Measurements from ENCODE around the gene SGSH.
A peak's percentile ranks its signal among the peaks of the same experiment; 100 is the strongest.

Gene SGSH

DNA sequence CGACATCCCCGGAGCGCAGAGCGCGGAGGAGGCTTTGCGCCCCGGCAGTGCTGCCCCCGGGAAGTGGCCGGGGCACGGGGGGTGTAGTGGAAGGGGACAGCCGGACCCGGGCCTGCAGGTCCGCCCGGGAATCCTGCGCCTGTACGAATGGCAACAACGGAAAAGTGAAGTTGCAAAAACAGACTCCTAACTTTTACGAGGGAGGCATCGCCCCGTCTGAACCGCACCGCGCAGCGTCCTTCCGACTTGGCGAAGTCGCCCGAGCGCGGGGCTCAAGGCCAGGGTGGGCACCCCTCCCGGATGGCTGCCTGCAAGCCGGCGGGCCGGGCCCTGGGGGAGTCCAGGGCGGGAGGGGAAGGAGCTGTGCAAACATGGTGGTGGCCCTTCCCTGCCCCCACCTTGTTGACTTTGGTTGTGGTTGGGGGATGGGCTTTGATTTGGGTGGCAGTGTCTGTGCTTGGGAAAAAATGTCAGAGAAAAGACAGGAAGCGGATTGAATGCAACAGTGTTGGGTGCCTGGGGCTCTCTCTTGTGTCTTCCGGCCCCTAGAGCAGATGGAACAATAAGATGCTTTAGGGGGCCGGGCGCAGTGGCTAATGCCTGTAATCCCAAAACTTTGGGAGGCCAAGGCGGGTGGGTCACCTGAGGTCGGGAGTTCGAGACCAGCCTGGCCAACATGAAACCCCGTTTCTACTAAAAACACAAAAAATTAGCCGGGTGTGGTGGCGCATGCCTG lies 41.2 kb upstream of the SGSH start:
- peak overlapping the region; percentile 88 for H3K27ac ChIP-seq (ENCODE audit: extremely low read depth, low read depth, low read length)
- H3K9me3 ChIP-seq (ENCODE audit: control insufficient read depth, insufficient read depth, low read depth, low read length): no peaks in the 10 kb centered on the region
- H3K4me1 ChIP-seq (ENCODE audit: control insufficient read depth, insufficient read depth, low read length): peaks cover 6% of the 10 kb centered on the region
- peaks cover 4 to 25% of the 10 kb centered on the region in 2 experiments; a peak in 2 of 3 replicates for H3K36me3 ChIP-seq (ENCODE audit: control insufficient read depth in 2 of 2, insufficient read depth in 1 of 2, low read length in 2 of 2)
- POLR2A ChIA-PET: interaction anchor here (0.5 to 1.1 kb wide), 6 partner anchors 12 to 115 kb away, joined by 3 to 6 read pairs (median 3); no protein-coding TSS in a partner anchor
- CTCF ChIA-PET: no interaction called here
- peak overlapping the region; percentile 75 for H3K4me3 ChIP-seq (ENCODE audit: low read depth, low read length)
- TF ChIP-seq ZNF324 (tag by site-specific recombination; IDR thresholded peaks at IDR 0.05) (no peak), ZNF341 (tag by site-specific recombination; IDR thresholded peaks at IDR 0.05; ENCODE audit: low read depth) (peak; percentile 83), GFI1B (tag by site-specific recombination; IDR thresholded peaks at IDR 0.05) (no peak), ZSCAN30 (tag by site-specific recombination; IDR thresholded peaks at IDR 0.05) (no peak), ZNF16 (tag by site-specific recombination; IDR thresholded peaks at IDR 0.05; ENCODE audit: low read depth) (no peak), MYNN (tag by site-specific recombination; IDR thresholded peaks at IDR 0.05; ENCODE audit: borderline replicate concordance) (no peak; the same call in 1 of the 2 replicates), ZNF645 (tag by site-specific recombination; IDR thresholded peaks at IDR 0.05) (no peak), ZNF114 (tag by site-specific recombination; IDR thresholded peaks at IDR 0.05) (no peak), ZNF311 (tag by site-specific recombination; IDR thresholded peaks at IDR 0.05; ENCODE audit: borderline replicate concordance) (no peak), PATZ1 (tag by site-specific recombination; IDR thresholded peaks at IDR 0.05) (peak; percentile 89; the same call in 1 of the 2 replicates), ZNF121 (tag by site-specific recombination; IDR thresholded peaks at IDR 0.05) (no peak), ZNF366 (tag by site-specific recombination; conservative IDR thresholded peaks at IDR 0.05) (no peak), ZNF239 (tag by site-specific recombination; IDR thresholded peaks at IDR 0.05) (no peak), ZNF791 (tag by site-specific recombination; IDR thresholded peaks at IDR 0.05) (no peak), ZNF19 (tag by site-specific recombination; IDR thresholded peaks at IDR 0.05; ENCODE audit: low read depth) (no peak), ZBTB7A (tag by site-specific recombination; IDR thresholded peaks at IDR 0.05; ENCODE audit: low read depth) (no peak), ZBTB20 (tag by site-specific recombination; IDR thresholded peaks at IDR 0.05) (peak; percentile 94), SETDB1 (IDR thresholded peaks at IDR 0.05; ENCODE audit: insufficient read length, low read length) (no peak), ZSCAN18 (tag by site-specific recombination; IDR thresholded peaks at IDR 0.05) (no peak), ZNF157 (tag by site-specific recombination; IDR thresholded peaks at IDR 0.05) (no peak), ZBTB1 (tag by site-specific recombination; IDR thresholded peaks at IDR 0.05) (no peak), ZNF677 (tag by site-specific recombination; IDR thresholded peaks at IDR 0.05) (no peak), ZBTB48 (tag by site-specific recombination; IDR thresholded peaks at IDR 0.05) (peak; percentile 95), PRDM1 (tag by site-specific recombination; IDR thresholded peaks at IDR 0.05) (no peak), ZNF660 (tag by site-specific recombination; IDR thresholded peaks at IDR 0.05) (no peak)
- TF ChIP-seq, protein P1, sequence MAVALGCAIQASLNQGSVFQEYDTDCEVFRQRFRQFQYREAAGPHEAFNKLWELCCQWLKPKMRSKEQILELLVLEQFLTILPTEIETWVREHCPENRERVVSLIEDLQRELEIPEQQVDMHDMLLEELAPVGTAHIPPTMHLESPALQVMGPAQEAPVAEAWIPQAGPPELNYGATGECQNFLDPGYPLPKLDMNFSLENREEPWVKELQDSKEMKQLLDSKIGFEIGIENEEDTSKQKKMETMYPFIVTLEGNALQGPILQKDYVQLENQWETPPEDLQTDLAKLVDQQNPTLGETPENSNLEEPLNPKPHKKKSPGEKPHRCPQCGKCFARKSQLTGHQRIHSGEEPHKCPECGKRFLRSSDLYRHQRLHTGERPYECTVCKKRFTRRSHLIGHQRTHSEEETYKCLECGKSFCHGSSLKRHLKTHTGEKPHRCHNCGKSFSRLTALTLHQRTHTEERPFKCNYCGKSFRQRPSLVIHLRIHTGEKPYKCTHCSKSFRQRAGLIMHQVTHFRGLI (tag by site-specific recombination; IDR thresholded peaks at IDR 0.05): no peak
- TF ChIP-seq, protein P2, sequence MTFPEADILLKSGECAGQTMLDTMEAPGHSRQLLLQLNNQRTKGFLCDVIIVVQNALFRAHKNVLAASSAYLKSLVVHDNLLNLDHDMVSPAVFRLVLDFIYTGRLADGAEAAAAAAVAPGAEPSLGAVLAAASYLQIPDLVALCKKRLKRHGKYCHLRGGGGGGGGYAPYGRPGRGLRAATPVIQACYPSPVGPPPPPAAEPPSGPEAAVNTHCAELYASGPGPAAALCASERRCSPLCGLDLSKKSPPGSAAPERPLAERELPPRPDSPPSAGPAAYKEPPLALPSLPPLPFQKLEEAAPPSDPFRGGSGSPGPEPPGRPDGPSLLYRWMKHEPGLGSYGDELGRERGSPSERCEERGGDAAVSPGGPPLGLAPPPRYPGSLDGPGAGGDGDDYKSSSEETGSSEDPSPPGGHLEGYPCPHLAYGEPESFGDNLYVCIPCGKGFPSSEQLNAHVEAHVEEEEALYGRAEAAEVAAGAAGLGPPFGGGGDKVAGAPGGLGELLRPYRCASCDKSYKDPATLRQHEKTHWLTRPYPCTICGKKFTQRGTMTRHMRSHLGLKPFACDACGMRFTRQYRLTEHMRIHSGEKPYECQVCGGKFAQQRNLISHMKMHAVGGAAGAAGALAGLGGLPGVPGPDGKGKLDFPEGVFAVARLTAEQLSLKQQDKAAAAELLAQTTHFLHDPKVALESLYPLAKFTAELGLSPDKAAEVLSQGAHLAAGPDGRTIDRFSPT (tag by site-specific recombination; IDR thresholded peaks at IDR 0.05): no peak

Data from HEK293 (cell line).